K562 (cell line): ENCODE results near the gene TRIM2. TPM values are rescaled to one million over a fixed set of nuclear protein-coding genes. Genes with fewer than 3 reads are reported as not detected.

Experiments
- ATAC-seq: fragments of 200-7000 bp; cut with Tn5 transposase; 3 replicates; pipeline ENCODE4 v1.9.1; 2020; ENCODE audit warnings: moderate library complexity
- BruUV-seq: library from RNA; stranded (reverse); fragments of 400-500 nt; replicated peaks from 2 replicates; lab custom pipeline; 2021; lab: Mats Ljungman, UMichigan
- CTCF ChIA-PET: fragments of 300-600 bp; formaldehyde crosslinking; extraction: SDS; loops from one replicate; lab custom pipeline; 2021; ENCODE audit warnings: low intra/inter-chr PET ratio; lab: Yijun Ruan, JAX
- POLR2A ChIA-PET: fragments of 300-600, 350-650 bp; sonication (Branson Sonifier 250); formaldehyde crosslinking; extraction: SDS; loops from one replicate; lab custom pipeline; 2021; ENCODE audit warnings: antibody characterized with exemption, inconsistent platforms; lab: Yijun Ruan, JAX
- DNase-seq, 4 experiments: peaks; one replicate each; pipeline versions ENCODE4 v3.0.0 to v3.0.0-alpha.2; 2011 to 2018; ENCODE audit warnings: low spot score in 3 of 4, mixed read lengths in 3 of 4; ENCODE audit errors: extremely low read depth in 1 of 4
- FAIRE-seq: peaks from 2 replicates; lab custom pipeline; 2011; peaks lifted over from hg19 to GRCh38; lab: Jason Lieb, UNC
- H2AFZ ChIP-seq: 2 replicates; pipeline ENCODE4 v1.6.0; 2011; ENCODE audit warnings: low read depth, low read length, control low read depth, inconsistent platforms
- H3K27ac ChIP-seq: fragments of 200-600 bp; 3 replicates; pipeline ENCODE4 v1.8.0; 2011; ENCODE audit warnings: low read depth, mild to moderate bottlenecking, control low read depth, inconsistent platforms, low read length, moderate library complexity, mixed read lengths; ENCODE audit errors: extremely low read depth
- H3K27me3 ChIP-seq, 2 experiments: fragments of 300-600 bp in 1 of 2; 2 replicates in 1 of 2; 3 replicates in 1 of 2; pipeline versions ENCODE4 v1.6.0 to v1.8.0; 2011; ENCODE audit warnings: inconsistent platforms in 2 of 2, low read length in 2 of 2, mild to moderate bottlenecking in 1 of 2, mixed read lengths in 1 of 2, moderate library complexity in 1 of 2; ENCODE audit not compliant: control insufficient read depth in 2 of 2, insufficient read depth in 2 of 2
- H3K36me3 ChIP-seq: fragments of 300-600 bp; 3 replicates; pipeline ENCODE4 v1.8.0; 2011; ENCODE audit warnings: mild to moderate bottlenecking, low read length, inconsistent platforms; ENCODE audit not compliant: control insufficient read depth, insufficient read depth
- H3K4me1 ChIP-seq, 2 experiments: fragments of 200-600 bp in 1 of 2; replicated peaks in 1 of 2; 2 replicates in 1 of 2; 3 replicates in 1 of 2; pipeline versions ENCODE4 v1.5.1 to v1.8.0; 2011; ENCODE audit warnings: inconsistent platforms in 2 of 2, low read length in 2 of 2, mild to moderate bottlenecking in 1 of 2, mixed read lengths in 1 of 2, moderate library complexity in 1 of 2; ENCODE audit not compliant: control insufficient read depth in 2 of 2, insufficient read depth in 2 of 2
- H3K4me2 ChIP-seq: 2 replicates; pipeline ENCODE4 v1.6.1; 2011; ENCODE audit warnings: low read length, control low read depth, inconsistent platforms, mixed read lengths; ENCODE audit not compliant: insufficient read depth
- H3K4me3 ChIP-seq: fragments of 200-600 bp; sonication (generic), shearing (Covaris generic); 2 replicates; pipeline ENCODE4 v1.5.1; 2016; ENCODE audit warnings: control low read depth, inconsistent platforms
- H3K79me2 ChIP-seq: fragments of 200-600 bp; 3 replicates; pipeline ENCODE4 v1.8.0; 2011; ENCODE audit warnings: low read length, inconsistent platforms; ENCODE audit not compliant: control insufficient read depth, insufficient read depth
- H3K9ac ChIP-seq, 2 experiments: 2 replicates each; pipeline versions ENCODE4 v1.6.0 to v1.6.1; 2011; ENCODE audit warnings: low read depth in 2 of 2, low read length in 2 of 2, control low read depth in 1 of 2, inconsistent platforms in 1 of 2, mild to moderate bottlenecking in 1 of 2, mixed read lengths in 1 of 2; ENCODE audit not compliant: insufficient read depth in 1 of 2
- H3K9me1 ChIP-seq: one replicate; pipeline ENCODE4 v1.6.0; 2011; ENCODE audit warnings: inconsistent platforms, mild to moderate bottlenecking, low read length, moderate library complexity; ENCODE audit not compliant: control insufficient read depth, insufficient read depth
- H3K9me3 ChIP-seq: replicated peaks from 2 replicates; pipeline ENCODE4 v1.5.1; 2011; ENCODE audit warnings: low read depth, low read length, inconsistent platforms; ENCODE audit not compliant: control insufficient read depth, insufficient read depth
- H4K20me1 ChIP-seq: replicated peaks from 2 replicates; pipeline ENCODE4 v1.6.1; 2011; ENCODE audit warnings: low read length, inconsistent platforms, mixed read lengths; ENCODE audit not compliant: control insufficient read depth, insufficient read depth
- ASH1L ChIP-seq: fragments of 450-650 bp; IDR thresholded peaks from 2 replicates; pipeline ENCODE4 v1.6.1; 2018; ENCODE audit warnings: borderline replicate concordance, mild to moderate bottlenecking, low read depth; ENCODE audit not compliant: partially characterized antibody
- HINFP ChIP-seq: fragments of 450-650 bp; conservative IDR thresholded peaks from 2 replicates; pipeline ENCODE4 v1.6.1; 2016; ENCODE audit warnings: missing genetic modification characterization, low read depth, mild to moderate bottlenecking, control low read depth, missing compliant biosample characterization
- HNRNPLL ChIP-seq: fragments of 200-400 bp; formaldehyde crosslinking; IDR thresholded peaks from 2 replicates; pipeline ENCODE4 v1.6.1; 2017; ENCODE audit warnings: low read length, low read depth, mild to moderate bottlenecking; ENCODE audit not compliant: poor library complexity, severe bottlenecking
- PBX2 ChIP-seq, 2 experiments: IDR thresholded peaks in 1 of 2; conservative IDR thresholded peaks in 1 of 2; 2 replicates each; pipeline ENCODE4 v1.6.1; 2016; ENCODE audit warnings: low read depth in 2 of 2, mild to moderate bottlenecking in 1 of 2, missing compliant biosample characterization in 1 of 2, missing genetic modification characterization in 1 of 2, moderate library complexity in 1 of 2
- THRAP3 ChIP-seq: fragments of 450-650 bp; IDR thresholded peaks from 2 replicates; pipeline ENCODE4 v1.6.1; 2016; ENCODE audit warnings: mild to moderate bottlenecking, inconsistent platforms, borderline replicate concordance
- ZNF146 ChIP-seq: IDR thresholded peaks from one replicate; pipeline ENCODE4 v1.6.1; 2018; ENCODE audit warnings: missing compliant biosample characterization; ENCODE audit not compliant: unreplicated experiment
- WGBS: fragments of 100-300 bp; shearing (Covaris generic); methylation state at CpG from one replicate; pipeline ENCODE4 v1.1.6; 2016; ENCODE audit warnings: low coverage, mixed read lengths; ENCODE audit not compliant: insufficient coverage; ENCODE audit errors: missing lambda C conversion rate; 5-methylcytosine and 5-hydroxymethylcytosine counted together
- in situ Hi-C: fragments of 300-500 bp; cut with MboI; formaldehyde crosslinking; loops from 4 replicates; pipeline ENCODE4 v1.15.0; 2018; ENCODE audit warnings: inconsistent platforms, mixed read lengths
- intact Hi-C: fragments of 100-400 bp; cut with micrococcal nuclease; formaldehyde crosslinking; loops from 2 replicates; pipeline ENCODE4 v1.14.2; 2022
- polyA plus RNA-seq, 8 experiments: library from polyadenylated mRNA; depleted of rRNA in 4 of 8; stranded (reverse) in 5 of 8; unstranded in 3 of 8; fragments of >200 nt; fragmentation: Nextera tagmentation in 2 of 8; fragmentation: Illumina TruSeq in 1 of 8; extraction: Ambion mirVana in 2 of 8; extraction: Trizol in 1 of 8; gene quantifications; 2 replicates each; pipeline versions ENCODE4 v1.2.1 to v1.2.3, GENCODE V29; 2011 to 2014; ENCODE audit warnings: inconsistent platforms in 1 of 8, missing spikeins in 1 of 8
- total RNA-seq, 7 experiments: library from RNA; depleted of rRNA in 6 of 7; stranded (reverse); fragments of >200 nt in 6 of 7; fragmentation: Illumina TruSeq in 2 of 7; extraction: Trizol in 2 of 7; gene quantifications; 2 replicates each; pipeline versions ENCODE4 v1.2.1 to v1.2.3, GENCODE V29; 2011 to 2021; ENCODE audit warnings: low replicate concordance in 1 of 7
- TF ChIP-seq, protein P1 (sequence below): fragments of 450-650 bp; formaldehyde crosslinking; conservative IDR thresholded peaks from 2 replicates; pipeline ENCODE4 v1.4.0; 2022; ENCODE audit warnings: mild to moderate bottlenecking, missing genetic modification characterization

Gene TRIM2
- total and polyA plus RNA-seq, 9 of the 15 experiments (the other 6 are each of a cell fraction or from before 2014, with no cell fraction given), result 0.01 to 0.41 (median 0.13) TPM; not detected in 1

DNA sequence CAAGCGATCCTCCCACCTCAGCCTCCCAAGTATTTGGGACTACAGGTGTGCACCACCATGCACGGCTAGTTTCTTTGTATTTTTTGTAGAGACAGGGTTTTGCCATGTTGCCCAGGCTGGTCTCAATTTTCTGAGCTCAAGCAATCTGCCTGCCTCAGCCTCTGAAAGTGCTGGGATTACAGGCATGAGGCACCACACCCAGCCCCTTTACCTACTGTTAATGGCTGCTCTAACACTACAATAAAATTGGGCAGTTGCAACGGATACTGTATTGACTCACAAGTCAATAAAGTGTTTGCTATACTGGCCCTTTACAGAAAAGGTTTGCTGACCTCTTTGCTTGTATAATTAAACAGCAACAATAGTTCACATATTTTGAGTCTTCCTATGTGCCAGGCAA is 41.5 kb downstream of the TRIM2 start:
- Histone ChIP-seq H3K9me1 (no peaks in the 10 kb centered on the region), H2AFZ (no peak overlapping the region), H3K27ac (no peak overlapping the region), H3K4me2 (no peak overlapping the region), H3K9ac (no peak overlapping the region), H3K9me3 (no peaks in the 10 kb centered on the region), H4K20me1 (no peaks in the 10 kb centered on the region), H3K4me1 (peaks cover 0 to 9% of the 10 kb centered on the region in 2 experiments; a peak in 2 of 5 replicates), H3K36me3 (no peaks in the 10 kb centered on the region)
- no TSS peak for BruUV-seq
- in situ Hi-C loops, result no loop called here
- ChIA-PET CTCF (no interaction called here), POLR2A (no interaction called here)
- intact Hi-C loops, result no loop called here
- no peak for DNase-seq
- 0% methylated on average over 3 of the region's 3 CpGs for WGBS
- no peak for ATAC-seq
- no peak for FAIRE-seq
- TF ChIP-seq ZNF146 (CRISPR knock-in tag), result no peak
- TF ChIP-seq, protein P1, sequence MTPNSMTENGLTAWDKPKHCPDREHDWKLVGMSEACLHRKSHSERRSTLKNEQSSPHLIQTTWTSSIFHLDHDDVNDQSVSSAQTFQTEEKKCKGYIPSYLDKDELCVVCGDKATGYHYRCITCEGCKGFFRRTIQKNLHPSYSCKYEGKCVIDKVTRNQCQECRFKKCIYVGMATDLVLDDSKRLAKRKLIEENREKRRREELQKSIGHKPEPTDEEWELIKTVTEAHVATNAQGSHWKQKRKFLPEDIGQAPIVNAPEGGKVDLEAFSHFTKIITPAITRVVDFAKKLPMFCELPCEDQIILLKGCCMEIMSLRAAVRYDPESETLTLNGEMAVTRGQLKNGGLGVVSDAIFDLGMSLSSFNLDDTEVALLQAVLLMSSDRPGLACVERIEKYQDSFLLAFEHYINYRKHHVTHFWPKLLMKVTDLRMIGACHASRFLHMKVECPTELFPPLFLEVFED (CRISPR knock-in tag), result no peak
- TF ChIP-seq HINFP (tag), result no peak
- no peak for TF ChIP-seq THRAP3
- no peak for TF ChIP-seq HNRNPLL
- TF ChIP-seq ASH1L, result no peak
- no peak for TF ChIP-seq PBX2 (CRISPR knock-in tag; IDR thresholded peaks at IDR 0.05; ENCODE audit: low read depth)
- no peak for TF ChIP-seq PBX2 (tag; conservative IDR thresholded peaks at IDR 0.05; ENCODE audit: low read depth)
- TF ChIP-seq, all 486 proteins: peak for 0
- Histone ChIP-seq H3K27me3 (peaks cover 17 to 50% of the 10 kb centered on the region in 2 experiments), H3K79me2 (no peaks in the 10 kb centered on the region), H3K4me3 (no peak overlapping the region)
